ENCODE results near the gene ARG1. TPM values are rescaled to one million over a fixed set of nuclear protein-coding genes. Genes with fewer than 3 reads are reported as not detected.

Gene ARG1
- polyA plus RNA-seq, 1 of the 3 experiments (the other 2 are of a cell fraction) = not detected

DNA sequence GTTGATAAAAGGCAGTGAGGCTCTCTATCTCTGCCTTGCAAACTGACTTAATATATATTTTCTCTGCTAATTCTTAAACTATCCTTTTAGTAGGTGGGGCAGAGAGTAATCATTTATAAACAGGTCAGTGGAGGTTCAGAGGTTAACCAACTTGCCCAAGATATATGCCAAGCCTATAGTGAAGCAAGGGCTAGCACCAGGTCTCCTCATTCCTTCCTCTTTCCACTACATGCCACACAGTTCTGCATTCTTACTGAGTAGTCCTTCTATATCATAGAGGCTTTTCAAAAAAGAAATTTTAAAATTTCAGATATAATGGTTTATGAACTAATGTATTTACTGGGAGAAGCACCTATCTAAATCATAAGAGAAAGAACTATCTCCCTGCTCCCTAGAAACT lies 8.5 kb downstream of the ARG1 start (continued):
- TF ChIP-seq ELF1 (IDR thresholded peaks at IDR 0.05) (no peak), CHD2 (IDR thresholded peaks at IDR 0.05; ENCODE audit: low read length, partially characterized antibody) (no peak), EP300 (IDR thresholded peaks at IDR 0.05; ENCODE audit: borderline replicate concordance in 1 of 2, low read depth in 1 of 2, low read length in 1 of 2) (no peak), FOSL2 (IDR thresholded peaks at IDR 0.05; ENCODE audit: borderline replicate concordance, low read depth) (no peak), NFIC (IDR thresholded peaks at IDR 0.05; ENCODE audit: borderline replicate concordance) (no peak)
- TF ChIP-seq, protein P1, sequence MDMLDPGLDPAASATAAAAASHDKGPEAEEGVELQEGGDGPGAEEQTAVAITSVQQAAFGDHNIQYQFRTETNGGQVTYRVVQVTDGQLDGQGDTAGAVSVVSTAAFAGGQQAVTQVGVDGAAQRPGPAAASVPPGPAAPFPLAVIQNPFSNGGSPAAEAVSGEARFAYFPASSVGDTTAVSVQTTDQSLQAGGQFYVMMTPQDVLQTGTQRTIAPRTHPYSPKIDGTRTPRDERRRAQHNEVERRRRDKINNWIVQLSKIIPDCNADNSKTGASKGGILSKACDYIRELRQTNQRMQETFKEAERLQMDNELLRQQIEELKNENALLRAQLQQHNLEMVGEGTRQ (IDR thresholded peaks at IDR 0.05; ENCODE audit: borderline replicate concordance, low read depth, low read length) = no peak

DNA sequence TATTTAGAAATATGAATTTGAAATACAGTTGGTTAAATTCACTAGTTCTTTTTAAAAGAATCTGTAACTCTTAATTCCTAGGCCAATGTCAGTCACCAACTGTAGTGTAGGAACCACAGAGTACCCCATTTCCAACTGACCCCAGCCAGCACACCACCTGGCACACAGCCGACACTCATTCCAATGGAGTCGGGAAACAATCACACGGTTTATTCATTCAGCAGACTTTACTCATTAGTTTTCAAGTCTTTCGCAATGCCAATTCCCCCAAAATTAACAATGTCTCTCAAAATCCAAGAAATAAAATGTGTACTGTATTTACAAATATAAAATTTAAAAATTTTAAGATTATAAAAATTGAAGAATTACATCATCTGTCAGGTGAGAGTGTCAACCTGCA lies 13.5 kb downstream of the ARG1 start:
- Histone ChIP-seq H3K27me3 (ENCODE audit: insufficient read depth) (no peaks in the 10 kb centered on the region), H3K9me3 (no peaks in the 10 kb centered on the region), H3K4me1 (ENCODE audit: control insufficient read depth in 1 of 2, insufficient read depth in 2 of 2, low read depth in 1 of 2, low read length in 1 of 2) (no peaks in the 10 kb centered on the region), H3F3A (replicated peaks; ENCODE audit: insufficient read depth) (no peaks in the 10 kb centered on the region), H2AFZ (ENCODE audit: low read depth) (no peak overlapping the region), H3K4me2 (no peak overlapping the region), H3K9ac (no peak overlapping the region), H3K79me2 (ENCODE audit: insufficient read depth) (no peaks in the 10 kb centered on the region), H4K20me1 (ENCODE audit: insufficient read depth) (no peaks in the 10 kb centered on the region), H3K27ac (ENCODE audit: low read depth in 2 of 2, low read length in 1 of 2) (no peak overlapping the region), H3K9me2 (no peaks in the 10 kb centered on the region), H3K36me3 (replicated peaks in 1 of 2; ENCODE audit: control insufficient read depth in 1 of 2, insufficient read depth in 2 of 2, low read length in 1 of 2) (peaks cover 73 to 83% of the 10 kb centered on the region in 2 experiments), H3K4me3 (ENCODE audit: low read depth in 2 of 2, low read length in 1 of 2) (no peak overlapping the region)
- ChIA-PET CTCF (interaction anchor here (1.1 to 1.7 kb wide), 3 partner anchors 11 to 41 kb away, joined by 3 to 6 read pairs (median 4); partner anchors contain the start of genes ARG1 and MED23), POLR2A (no interaction called here)
- 96% methylated on average over 4 of the region's 4 CpGs for WGBS (ENCODE audit: low lambda C conversion rate)
- DNase-seq = no peak
- TF ChIP-seq, protein P2, sequence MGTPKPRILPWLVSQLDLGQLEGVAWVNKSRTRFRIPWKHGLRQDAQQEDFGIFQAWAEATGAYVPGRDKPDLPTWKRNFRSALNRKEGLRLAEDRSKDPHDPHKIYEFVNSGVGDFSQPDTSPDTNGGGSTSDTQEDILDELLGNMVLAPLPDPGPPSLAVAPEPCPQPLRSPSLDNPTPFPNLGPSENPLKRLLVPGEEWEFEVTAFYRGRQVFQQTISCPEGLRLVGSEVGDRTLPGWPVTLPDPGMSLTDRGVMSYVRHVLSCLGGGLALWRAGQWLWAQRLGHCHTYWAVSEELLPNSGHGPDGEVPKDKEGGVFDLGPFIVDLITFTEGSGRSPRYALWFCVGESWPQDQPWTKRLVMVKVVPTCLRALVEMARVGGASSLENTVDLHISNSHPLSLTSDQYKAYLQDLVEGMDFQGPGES (IDR thresholded peaks at IDR 0.05; ENCODE audit: low read depth, low read length) = no peak
- no peak for TF ChIP-seq EP300 (IDR thresholded peaks at IDR 0.05; ENCODE audit: borderline replicate concordance in 1 of 2, low read depth in 1 of 2, low read length in 1 of 2)
- no peak for TF ChIP-seq EZH2phosphoT487 (IDR thresholded peaks at IDR 0.05; ENCODE audit: borderline replicate concordance, low read depth)
- TF ChIP-seq, protein P3, sequence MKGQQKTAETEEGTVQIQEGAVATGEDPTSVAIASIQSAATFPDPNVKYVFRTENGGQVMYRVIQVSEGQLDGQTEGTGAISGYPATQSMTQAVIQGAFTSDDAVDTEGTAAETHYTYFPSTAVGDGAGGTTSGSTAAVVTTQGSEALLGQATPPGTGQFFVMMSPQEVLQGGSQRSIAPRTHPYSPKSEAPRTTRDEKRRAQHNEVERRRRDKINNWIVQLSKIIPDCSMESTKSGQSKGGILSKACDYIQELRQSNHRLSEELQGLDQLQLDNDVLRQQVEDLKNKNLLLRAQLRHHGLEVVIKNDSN (IDR thresholded peaks at IDR 0.05; ENCODE audit: borderline replicate concordance, low read depth) = no peak
- TF ChIP-seq NFIC (IDR thresholded peaks at IDR 0.05; ENCODE audit: borderline replicate concordance) = no peak
- TF ChIP-seq RXRA (IDR thresholded peaks at IDR 0.05; ENCODE audit: borderline replicate concordance, low read depth) = no peak
- TF ChIP-seq, protein P4, sequence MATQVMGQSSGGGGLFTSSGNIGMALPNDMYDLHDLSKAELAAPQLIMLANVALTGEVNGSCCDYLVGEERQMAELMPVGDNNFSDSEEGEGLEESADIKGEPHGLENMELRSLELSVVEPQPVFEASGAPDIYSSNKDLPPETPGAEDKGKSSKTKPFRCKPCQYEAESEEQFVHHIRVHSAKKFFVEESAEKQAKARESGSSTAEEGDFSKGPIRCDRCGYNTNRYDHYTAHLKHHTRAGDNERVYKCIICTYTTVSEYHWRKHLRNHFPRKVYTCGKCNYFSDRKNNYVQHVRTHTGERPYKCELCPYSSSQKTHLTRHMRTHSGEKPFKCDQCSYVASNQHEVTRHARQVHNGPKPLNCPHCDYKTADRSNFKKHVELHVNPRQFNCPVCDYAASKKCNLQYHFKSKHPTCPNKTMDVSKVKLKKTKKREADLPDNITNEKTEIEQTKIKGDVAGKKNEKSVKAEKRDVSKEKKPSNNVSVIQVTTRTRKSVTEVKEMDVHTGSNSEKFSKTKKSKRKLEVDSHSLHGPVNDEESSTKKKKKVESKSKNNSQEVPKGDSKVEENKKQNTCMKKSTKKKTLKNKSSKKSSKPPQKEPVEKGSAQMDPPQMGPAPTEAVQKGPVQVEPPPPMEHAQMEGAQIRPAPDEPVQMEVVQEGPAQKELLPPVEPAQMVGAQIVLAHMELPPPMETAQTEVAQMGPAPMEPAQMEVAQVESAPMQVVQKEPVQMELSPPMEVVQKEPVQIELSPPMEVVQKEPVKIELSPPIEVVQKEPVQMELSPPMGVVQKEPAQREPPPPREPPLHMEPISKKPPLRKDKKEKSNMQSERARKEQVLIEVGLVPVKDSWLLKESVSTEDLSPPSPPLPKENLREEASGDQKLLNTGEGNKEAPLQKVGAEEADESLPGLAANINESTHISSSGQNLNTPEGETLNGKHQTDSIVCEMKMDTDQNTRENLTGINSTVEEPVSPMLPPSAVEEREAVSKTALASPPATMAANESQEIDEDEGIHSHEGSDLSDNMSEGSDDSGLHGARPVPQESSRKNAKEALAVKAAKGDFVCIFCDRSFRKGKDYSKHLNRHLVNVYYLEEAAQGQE (IDR thresholded peaks at IDR 0.05; ENCODE audit: low read depth, low read length) = no peak
- no peak for TF ChIP-seq NRF1 (IDR thresholded peaks at IDR 0.05; ENCODE audit: low read depth, low read length)
- no peak for TF ChIP-seq GATA2 (CRISPR knock-in tag; IDR thresholded peaks at IDR 0.05)
- no peak for TF ChIP-seq MEF2A (IDR thresholded peaks at IDR 0.05; ENCODE audit: borderline replicate concordance, low read depth)
- TF ChIP-seq ELF1 (IDR thresholded peaks at IDR 0.05) = no peak
- TF ChIP-seq SIN3A (IDR thresholded peaks at IDR 0.05; ENCODE audit: borderline replicate concordance, low read depth, low read length) = no peak
- TF ChIP-seq, protein P5, sequence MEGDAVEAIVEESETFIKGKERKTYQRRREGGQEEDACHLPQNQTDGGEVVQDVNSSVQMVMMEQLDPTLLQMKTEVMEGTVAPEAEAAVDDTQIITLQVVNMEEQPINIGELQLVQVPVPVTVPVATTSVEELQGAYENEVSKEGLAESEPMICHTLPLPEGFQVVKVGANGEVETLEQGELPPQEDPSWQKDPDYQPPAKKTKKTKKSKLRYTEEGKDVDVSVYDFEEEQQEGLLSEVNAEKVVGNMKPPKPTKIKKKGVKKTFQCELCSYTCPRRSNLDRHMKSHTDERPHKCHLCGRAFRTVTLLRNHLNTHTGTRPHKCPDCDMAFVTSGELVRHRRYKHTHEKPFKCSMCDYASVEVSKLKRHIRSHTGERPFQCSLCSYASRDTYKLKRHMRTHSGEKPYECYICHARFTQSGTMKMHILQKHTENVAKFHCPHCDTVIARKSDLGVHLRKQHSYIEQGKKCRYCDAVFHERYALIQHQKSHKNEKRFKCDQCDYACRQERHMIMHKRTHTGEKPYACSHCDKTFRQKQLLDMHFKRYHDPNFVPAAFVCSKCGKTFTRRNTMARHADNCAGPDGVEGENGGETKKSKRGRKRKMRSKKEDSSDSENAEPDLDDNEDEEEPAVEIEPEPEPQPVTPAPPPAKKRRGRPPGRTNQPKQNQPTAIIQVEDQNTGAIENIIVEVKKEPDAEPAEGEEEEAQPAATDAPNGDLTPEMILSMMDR (IDR thresholded peaks at IDR 0.05) = no peak
- no peak for TF ChIP-seq RAD21 (IDR thresholded peaks at IDR 0.05; ENCODE audit: low read length)
- no peak for TF ChIP-seq TCF12 (IDR thresholded peaks at IDR 0.05)
- TF ChIP-seq TEAD4 (IDR thresholded peaks at IDR 0.05; ENCODE audit: borderline replicate concordance, insufficient read depth) = no peak
- TF ChIP-seq, protein P6, sequence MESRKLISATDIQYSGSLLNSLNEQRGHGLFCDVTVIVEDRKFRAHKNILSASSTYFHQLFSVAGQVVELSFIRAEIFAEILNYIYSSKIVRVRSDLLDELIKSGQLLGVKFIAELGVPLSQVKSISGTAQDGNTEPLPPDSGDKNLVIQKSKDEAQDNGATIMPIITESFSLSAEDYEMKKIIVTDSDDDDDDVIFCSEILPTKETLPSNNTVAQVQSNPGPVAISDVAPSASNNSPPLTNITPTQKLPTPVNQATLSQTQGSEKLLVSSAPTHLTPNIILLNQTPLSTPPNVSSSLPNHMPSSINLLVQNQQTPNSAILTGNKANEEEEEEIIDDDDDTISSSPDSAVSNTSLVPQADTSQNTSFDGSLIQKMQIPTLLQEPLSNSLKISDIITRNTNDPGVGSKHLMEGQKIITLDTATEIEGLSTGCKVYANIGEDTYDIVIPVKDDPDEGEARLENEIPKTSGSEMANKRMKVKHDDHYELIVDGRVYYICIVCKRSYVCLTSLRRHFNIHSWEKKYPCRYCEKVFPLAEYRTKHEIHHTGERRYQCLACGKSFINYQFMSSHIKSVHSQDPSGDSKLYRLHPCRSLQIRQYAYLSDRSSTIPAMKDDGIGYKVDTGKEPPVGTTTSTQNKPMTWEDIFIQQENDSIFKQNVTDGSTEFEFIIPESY (IDR thresholded peaks at IDR 0.05; ENCODE audit: borderline replicate concordance, low read depth) = no peak
- TF ChIP-seq CHD2 (IDR thresholded peaks at IDR 0.05; ENCODE audit: low read length, partially characterized antibody) = no peak
- TF ChIP-seq FOSL2 (IDR thresholded peaks at IDR 0.05; ENCODE audit: borderline replicate concordance, low read depth) = no peak
